ENCODE results near the gene FOXB1.

GRCh38 chr15:60054472-60054871 lies 50.4 kb downstream of the FOXB1 start:
- no peak for TF ChIP-seq CTCF (IDR thresholded peaks at IDR 0.05)
- no peak for TF ChIP-seq POLR2AphosphoS5 (IDR thresholded peaks at IDR 0.05)

All from stomach (tissue), 4 donors.